ENCODE measurements around the gene GADD45GIP1.

GADD45GIP1 gene

GRCh38 chr19:12956446-12957388, at the start of gene GADD45GIP1:
Gene GADD45GIP1 (minus strand): TSS chr19:12957223. CDS start chr19:12957212, 11 bp downstream.
- peak; percentile 84 for DNase-seq

- no peak for DNase-seq
Measured at GRCh38 chr19:13005861-13006370, 48.9 kb upstream of the GADD45GIP1 start.

GRCh38 chr19:13005253-13005652, 48.2 kb upstream of the GADD45GIP1 start:
- no peak for DNase-seq

GRCh38 chr19:13004273-13004672, 47.2 kb upstream of the GADD45GIP1 start:
- no peak for DNase-seq

- no peak for DNase-seq
Measured at GRCh38 chr19:13003081-13003480, 46.1 kb upstream of the GADD45GIP1 start.

- DNase-seq = no peak
Measured at GRCh38 chr19:13002166-13002898, 45.3 kb upstream of the GADD45GIP1 start.

- DNase-seq = no peak
Measured at GRCh38 chr19:13001502-13002165, 44.6 kb upstream of the GADD45GIP1 start.

- DNase-seq = no peak
Measured at GRCh38 chr19:13001166-13001501, 44.1 kb upstream of the GADD45GIP1 start.

GRCh38 chr19:12997967-12998940, 41.2 kb upstream of the GADD45GIP1 start:
- no peak for DNase-seq

GRCh38 chr19:12997179-12997966, 40.4 kb upstream of the GADD45GIP1 start:
- no peak for DNase-seq

- no peak for DNase-seq
Measured at GRCh38 chr19:12996406-12997094, 39.5 kb upstream of the GADD45GIP1 start.

GRCh38 chr19:12995596-12996405, 38.8 kb upstream of the GADD45GIP1 start:
- DNase-seq = peak; percentile 23

- peak; percentile 72 for DNase-seq
Measured at GRCh38 chr19:12994701-12995595, 37.9 kb upstream of the GADD45GIP1 start, which contains the start of gene NFIX. Gene NFIX (plus strand): TSS chr19:12995475. CDS start chr19:12995838, 363 bp downstream.

GRCh38 chr19:12993562-12993961, 36.5 kb upstream of the GADD45GIP1 start:
- DNase-seq = no peak

GRCh38 chr19:12992729-12993128, 35.7 kb upstream of the GADD45GIP1 start:
- no peak for DNase-seq

GRCh38 chr19:12991296-12991695, 34.3 kb upstream of the GADD45GIP1 start:
- DNase-seq = no peak

- no peak for DNase-seq
Measured at GRCh38 chr19:12990853-12991252, 33.8 kb upstream of the GADD45GIP1 start.

GRCh38 chr19:12990431-12990830, 33.4 kb upstream of the GADD45GIP1 start:
- DNase-seq = no peak
